PC-3 (cell line): Measurements from ENCODE around the gene EDC3.

Source experiments
- EZH2 ChIP-seq: fragments of 300-600 bp; sonication (generic); IDR thresholded peaks from one replicate; pipeline ENCODE4 v1.6.1; 2017; ENCODE audit warnings: antibody characterized with exemption, mild to moderate bottlenecking, low read length; ENCODE audit not compliant: unreplicated experiment
- TF ChIP-seq, protein P1 (sequence below): fragments of 300-600 bp; sonication (generic); conservative IDR thresholded peaks from 2 replicates; pipeline ENCODE4 v1.5.1; 2017; ENCODE audit warnings: antibody characterized with exemption, low read depth, mild to moderate bottlenecking, low read length

DNA sequence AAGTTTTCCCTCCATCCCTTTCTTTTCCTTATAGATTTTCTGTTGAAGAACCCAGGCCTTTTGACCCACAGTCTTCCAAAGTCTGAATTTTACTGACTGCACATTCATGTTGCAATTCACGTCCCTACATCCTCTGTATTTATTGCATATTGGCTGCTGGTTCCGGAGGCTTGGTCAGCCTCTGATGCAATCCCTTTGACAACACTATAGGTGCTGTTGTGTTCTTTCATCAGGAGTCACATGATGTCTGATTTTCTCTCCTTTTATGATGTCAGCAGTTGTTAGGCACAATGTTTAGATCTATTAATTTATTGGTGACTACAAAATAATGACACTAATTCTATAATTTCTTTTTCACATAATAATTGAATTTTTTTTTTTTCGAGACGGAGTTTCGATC is 20.8 kb upstream of the EDC3 start:
- no peak for TF ChIP-seq EZH2
- TF ChIP-seq, protein P1, sequence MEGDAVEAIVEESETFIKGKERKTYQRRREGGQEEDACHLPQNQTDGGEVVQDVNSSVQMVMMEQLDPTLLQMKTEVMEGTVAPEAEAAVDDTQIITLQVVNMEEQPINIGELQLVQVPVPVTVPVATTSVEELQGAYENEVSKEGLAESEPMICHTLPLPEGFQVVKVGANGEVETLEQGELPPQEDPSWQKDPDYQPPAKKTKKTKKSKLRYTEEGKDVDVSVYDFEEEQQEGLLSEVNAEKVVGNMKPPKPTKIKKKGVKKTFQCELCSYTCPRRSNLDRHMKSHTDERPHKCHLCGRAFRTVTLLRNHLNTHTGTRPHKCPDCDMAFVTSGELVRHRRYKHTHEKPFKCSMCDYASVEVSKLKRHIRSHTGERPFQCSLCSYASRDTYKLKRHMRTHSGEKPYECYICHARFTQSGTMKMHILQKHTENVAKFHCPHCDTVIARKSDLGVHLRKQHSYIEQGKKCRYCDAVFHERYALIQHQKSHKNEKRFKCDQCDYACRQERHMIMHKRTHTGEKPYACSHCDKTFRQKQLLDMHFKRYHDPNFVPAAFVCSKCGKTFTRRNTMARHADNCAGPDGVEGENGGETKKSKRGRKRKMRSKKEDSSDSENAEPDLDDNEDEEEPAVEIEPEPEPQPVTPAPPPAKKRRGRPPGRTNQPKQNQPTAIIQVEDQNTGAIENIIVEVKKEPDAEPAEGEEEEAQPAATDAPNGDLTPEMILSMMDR, result no peak
